Naive thymus-derived CD8-positive, alpha-beta T cell (primary cell): ENCODE results near the gene MYLK. TPM values are rescaled to one million over a fixed set of nuclear protein-coding genes. Genes with fewer than 3 reads are reported as not detected.

Source experiments
- ATAC-seq, 2 donors: fragments of 150-1000 bp; cut with Tn5 transposase in 1 of 2; sonication (Bioruptor Pico), chemical (Tn5 transposase) in 1 of 2; 1 replicate in 1 of 2; 2 replicates in 1 of 2; pipeline ENCODE4 v1.10.0; 2021; ENCODE audit warnings: mild to moderate bottlenecking in 2 of 2, moderate library complexity in 2 of 2
- POLR2A ChIA-PET: fragments of 350-600 bp; sonication (Branson Sonifier 250); formaldehyde crosslinking; loops from one replicate; lab custom pipeline; 2021; ENCODE audit warnings: antibody characterized with exemption; lab: Charles Lee
- DNase-seq, 10 donors: peaks; one replicate each; pipeline versions ENCODE4 v3.0.0 to v3.0.0-alpha.2; 2020 to 2022
- H3K27ac Mint-ChIP-seq, 10 donors: one replicate each; pipeline ENCODE4 v1.8.0; 2020 to 2022; ENCODE audit warnings: mild to moderate bottlenecking in 10 of 10, mixed read lengths in 10 of 10, moderate library complexity in 4 of 10, inconsistent platforms in 1 of 10
- H3K27me3 Mint-ChIP-seq, 5 donors: one replicate each; pipeline ENCODE4 v1.8.0; 2021 to 2022; ENCODE audit warnings: mixed read lengths in 5 of 5
- H3K36me3 Mint-ChIP-seq, 3 donors: one replicate each; pipeline ENCODE4 v1.8.0; 2020 to 2022; ENCODE audit warnings: mixed read lengths in 3 of 3, mild to moderate bottlenecking in 2 of 3, inconsistent platforms in 1 of 3
- H3K4me1 Mint-ChIP-seq, 4 donors: one replicate each; pipeline ENCODE4 v1.8.0; 2021 to 2022; ENCODE audit warnings: mixed read lengths in 4 of 4
- H3K4me3 Mint-ChIP-seq, 10 donors: one replicate each; pipeline ENCODE4 v1.8.0; 2020 to 2022; ENCODE audit warnings: mild to moderate bottlenecking in 10 of 10, mixed read lengths in 10 of 10, moderate library complexity in 6 of 10, inconsistent platforms in 1 of 10
- H3K9me3 Mint-ChIP-seq, 9 donors: one replicate each; pipeline ENCODE4 v1.8.0; 2020 to 2022; ENCODE audit warnings: mixed read lengths in 9 of 9, mild to moderate bottlenecking in 3 of 9, inconsistent platforms in 1 of 9, moderate library complexity in 1 of 9
- polyA plus RNA-seq, 3 donors: library from polyadenylated mRNA; unstranded; fragments of 300-500 nt; fragmentation: Illumina TruSeq; gene quantifications; one replicate each; pipeline ENCODE4 v1.2.3, GENCODE V29; 2021
- total RNA-seq, 8 experiments: library from RNA in 2 of 8; stranded (reverse) in 2 of 8; gene quantifications; one replicate each; pipeline ENCODE4 v1.2.3 and lab custom pipeline; 2021 to 2026

MYLK gene
- total and polyA plus RNA-seq, 5 experiments from 2014 or later: 0.02 to 0.16 (median 0.10) TPM; not detected in 2

GRCh38 chr3:123627673-123628670 lies 256.2 kb downstream of the MYLK start:
- peaks cover 0 to 12% (median 0%) of the 10 kb centered on the region in 5 donors for H3K27me3 Mint-ChIP-seq
- peaks cover 0 to 3% (median 0%) of the 10 kb centered on the region in 4 donors for H3K4me1 Mint-ChIP-seq
- H3K36me3 Mint-ChIP-seq: peaks cover 0 to 26% (median 25%) of the 10 kb centered on the region in 3 donors
- H3K9me3 Mint-ChIP-seq: no peaks in the 10 kb centered on the region
- DNase-seq: no peak
- no peak overlapping the region for H3K4me3 Mint-ChIP-seq
- ATAC-seq: no peak
- no peak overlapping the region for H3K27ac Mint-ChIP-seq
- POLR2A ChIA-PET: no interaction called here

GRCh38 chr3:123626881-123627280 lies 257.3 kb downstream of the MYLK start:
- ATAC-seq (no peak), DNase-seq (no peak)
- Mint-ChIP-seq H3K36me3 (peaks cover 0 to 17% (median 15%) of the 10 kb centered on the region in 3 donors), H3K27ac (no peak overlapping the region), H3K4me3 (no peak overlapping the region), H3K4me1 (peaks cover 0 to 3% (median 0%) of the 10 kb centered on the region in 4 donors), H3K9me3 (no peaks in the 10 kb centered on the region), H3K27me3 (peaks cover 0 to 12% (median 0%) of the 10 kb centered on the region in 5 donors)
- POLR2A ChIA-PET: no interaction called here

- H3K4me3 Mint-ChIP-seq: no peak overlapping the region
- DNase-seq: no peak
- H3K4me1 Mint-ChIP-seq: peaks cover 0 to 3% (median 0%) of the 10 kb centered on the region in 4 donors
- H3K9me3 Mint-ChIP-seq: no peaks in the 10 kb centered on the region
- peaks cover 0 to 2% (median under 1%) of the 10 kb centered on the region in 3 donors for H3K36me3 Mint-ChIP-seq
- H3K27me3 Mint-ChIP-seq: peaks cover 0 to 5% (median 0%) of the 10 kb centered on the region in 5 donors
- POLR2A ChIA-PET: interaction anchor here (0.7 kb wide), 1 partner anchor 94 kb away, joined by 3 read pairs; no protein-coding TSS in a partner anchor
- no peak for ATAC-seq
- no peak overlapping the region for H3K27ac Mint-ChIP-seq
Observed at GRCh38 chr3:123624302-123624701, 259.8 kb downstream of the MYLK start.

GRCh38 chr3:123623346-123623880 lies 260.7 kb downstream of the MYLK start:
- Mint-ChIP-seq H3K27me3 (peaks cover 0 to 2% (median 0%) of the 10 kb centered on the region in 5 donors), H3K4me1 (peaks cover 0 to 4% (median 2%) of the 10 kb centered on the region in 4 donors), H3K27ac (peak overlapping the region in 1 of 10 donors; percentile 17), H3K36me3 (no peaks in the 10 kb centered on the region), H3K4me3 (no peak overlapping the region), H3K9me3 (no peaks in the 10 kb centered on the region)
- POLR2A ChIA-PET: interaction anchor here (0.7 kb wide), 1 partner anchor 95 kb away, joined by 3 read pairs; no protein-coding TSS in a partner anchor
- DNase-seq: no peak
- no peak for ATAC-seq

- Mint-ChIP-seq H3K9me3 (no peaks in the 10 kb centered on the region), H3K27me3 (no peaks in the 10 kb centered on the region)
- POLR2A ChIA-PET: no interaction called here
Observed at GRCh38 chr3:123622766-123623165, 261.4 kb downstream of the MYLK start.

GRCh38 chr3:123621850-123622189 lies 262.3 kb downstream of the MYLK start:
- ATAC-seq: no peak
- Mint-ChIP-seq H3K27ac (no peak overlapping the region), H3K27me3 (no peaks in the 10 kb centered on the region), H3K36me3 (no peaks in the 10 kb centered on the region), H3K4me1 (peaks cover 0 to 11% (median 2%) of the 10 kb centered on the region in 4 donors), H3K9me3 (no peaks in the 10 kb centered on the region), H3K4me3 (no peak overlapping the region)
- DNase-seq: no peak
- POLR2A ChIA-PET: no interaction called here

More at GRCh38 chr3:123622766-123623165, 261.4 kb downstream of the MYLK start:
- no peak overlapping the region for H3K4me3 Mint-ChIP-seq
- DNase-seq: no peak
- peaks cover 0 to 9% (median 2%) of the 10 kb centered on the region in 4 donors for H3K4me1 Mint-ChIP-seq
- H3K27ac Mint-ChIP-seq: no peak overlapping the region
- H3K36me3 Mint-ChIP-seq: no peaks in the 10 kb centered on the region
- ATAC-seq: no peak

GRCh38 chr3:123621186-123621849 lies 262.8 kb downstream of the MYLK start:
- H3K27ac Mint-ChIP-seq: no peak overlapping the region
- no peaks in the 10 kb centered on the region for H3K9me3 Mint-ChIP-seq
- DNase-seq: no peak
- H3K4me1 Mint-ChIP-seq: peaks cover 0 to 11% (median 2%) of the 10 kb centered on the region in 4 donors
- H3K27me3 Mint-ChIP-seq: no peaks in the 10 kb centered on the region
- ATAC-seq: no peak
- POLR2A ChIA-PET: no interaction called here
- H3K4me3 Mint-ChIP-seq: no peak overlapping the region
- H3K36me3 Mint-ChIP-seq: no peaks in the 10 kb centered on the region

- no peaks in the 10 kb centered on the region for H3K27me3 Mint-ChIP-seq
- H3K4me1 Mint-ChIP-seq: peaks cover 0 to 11% (median 2%) of the 10 kb centered on the region in 4 donors
- no peaks in the 10 kb centered on the region for H3K9me3 Mint-ChIP-seq
- ATAC-seq (no peak), DNase-seq (no peak)
- H3K27ac Mint-ChIP-seq: no peak overlapping the region
- POLR2A ChIA-PET: no interaction called here
- H3K36me3 Mint-ChIP-seq: no peaks in the 10 kb centered on the region
- no peak overlapping the region for H3K4me3 Mint-ChIP-seq
Observed at GRCh38 chr3:123620343-123620742, 263.8 kb downstream of the MYLK start.

- peaks cover 0 to 6% (median 4%) of the 10 kb centered on the region in 3 donors for H3K36me3 Mint-ChIP-seq
- DNase-seq: no peak
- ATAC-seq: no peak
Observed at GRCh38 chr3:123618768-123619484, 265.2 kb downstream of the MYLK start.

GRCh38 chr3:123618076-123618708 lies 265.9 kb downstream of the MYLK start:
- no peaks in the 10 kb centered on the region for H3K27me3 Mint-ChIP-seq
- H3K27ac Mint-ChIP-seq: peak overlapping the region in 3 of 10 donors; percentile 59 to 65 (median 61)
- H3K4me1 Mint-ChIP-seq: peaks cover 0 to 11% (median 1%) of the 10 kb centered on the region in 4 donors
- DNase-seq (no peak), ATAC-seq (no peak)
- peaks cover 0 to 9% (median 8%) of the 10 kb centered on the region in 3 donors for H3K36me3 Mint-ChIP-seq
- no peaks in the 10 kb centered on the region for H3K9me3 Mint-ChIP-seq
- POLR2A ChIA-PET: no interaction called here
- no peak overlapping the region for H3K4me3 Mint-ChIP-seq

More at GRCh38 chr3:123618768-123619484, 265.2 kb downstream of the MYLK start:
- Mint-ChIP-seq H3K4me3 (no peak overlapping the region), H3K27ac (no peak overlapping the region), H3K4me1 (peaks cover 0 to 11% (median 1%) of the 10 kb centered on the region in 4 donors), H3K9me3 (no peaks in the 10 kb centered on the region), H3K27me3 (no peaks in the 10 kb centered on the region)
- POLR2A ChIA-PET: no interaction called here

GRCh38 chr3:123616593-123616992 lies 267.5 kb downstream of the MYLK start:
- Mint-ChIP-seq H3K27ac (no peak overlapping the region), H3K4me1 (peaks cover 0 to 11% (median 1%) of the 10 kb centered on the region in 4 donors), H3K27me3 (no peaks in the 10 kb centered on the region), H3K4me3 (peak overlapping the region in 1 of 10 donors; percentile 29), H3K36me3 (peaks cover 0 to 19% (median 11%) of the 10 kb centered on the region in 3 donors), H3K9me3 (no peaks in the 10 kb centered on the region)
- POLR2A ChIA-PET: no interaction called here
- no peak for ATAC-seq
- DNase-seq: no peak
